K562 (cell line): ENCODE results near the gene TLN1. TPM values are rescaled to one million over a fixed set of nuclear protein-coding genes. Genes with fewer than 3 reads are reported as not detected.
A peak's percentile ranks its signal among the peaks of the same experiment; 100 is the strongest.

Experiments used
- ATAC-seq: fragments of 200-7000 bp; cut with Tn5 transposase; 3 replicates; pipeline ENCODE4 v1.9.1; 2020; ENCODE audit warnings: moderate library complexity
- BruUV-seq: library from RNA; stranded (reverse); fragments of 400-500 nt; replicated peaks from 2 replicates; lab custom pipeline; 2021; lab: Mats Ljungman, UMichigan
- CTCF ChIA-PET: fragments of 300-600 bp; formaldehyde crosslinking; extraction: SDS; loops from one replicate; lab custom pipeline; 2021; ENCODE audit warnings: low intra/inter-chr PET ratio; lab: Yijun Ruan, JAX
- POLR2A ChIA-PET: fragments of 300-600, 350-650 bp; sonication (Branson Sonifier 250); formaldehyde crosslinking; extraction: SDS; loops from one replicate; lab custom pipeline; 2021; ENCODE audit warnings: antibody characterized with exemption, inconsistent platforms; lab: Yijun Ruan, JAX
- DNase-seq, 4 experiments: peaks; one replicate each; pipeline versions ENCODE4 v3.0.0 to v3.0.0-alpha.2; 2011 to 2018; ENCODE audit warnings: low spot score in 3 of 4, mixed read lengths in 3 of 4; ENCODE audit errors: extremely low read depth in 1 of 4
- FAIRE-seq: peaks from 2 replicates; lab custom pipeline; 2011; peaks lifted over from hg19 to GRCh38; lab: Jason Lieb, UNC
- H2AFZ ChIP-seq: 2 replicates; pipeline ENCODE4 v1.6.0; 2011; ENCODE audit warnings: low read depth, low read length, control low read depth, inconsistent platforms
- H3K27ac ChIP-seq: fragments of 200-600 bp; 3 replicates; pipeline ENCODE4 v1.8.0; 2011; ENCODE audit warnings: low read depth, mild to moderate bottlenecking, control low read depth, inconsistent platforms, low read length, moderate library complexity, mixed read lengths; ENCODE audit errors: extremely low read depth
- H3K27me3 ChIP-seq, 2 experiments: fragments of 300-600 bp in 1 of 2; 2 replicates in 1 of 2; 3 replicates in 1 of 2; pipeline versions ENCODE4 v1.6.0 to v1.8.0; 2011; ENCODE audit warnings: inconsistent platforms in 2 of 2, low read length in 2 of 2, mild to moderate bottlenecking in 1 of 2, mixed read lengths in 1 of 2, moderate library complexity in 1 of 2; ENCODE audit not compliant: control insufficient read depth in 2 of 2, insufficient read depth in 2 of 2
- H3K36me3 ChIP-seq: fragments of 300-600 bp; 3 replicates; pipeline ENCODE4 v1.8.0; 2011; ENCODE audit warnings: mild to moderate bottlenecking, low read length, inconsistent platforms; ENCODE audit not compliant: control insufficient read depth, insufficient read depth
- H3K4me1 ChIP-seq, 2 experiments: fragments of 200-600 bp in 1 of 2; replicated peaks in 1 of 2; 2 replicates in 1 of 2; 3 replicates in 1 of 2; pipeline versions ENCODE4 v1.5.1 to v1.8.0; 2011; ENCODE audit warnings: inconsistent platforms in 2 of 2, low read length in 2 of 2, mild to moderate bottlenecking in 1 of 2, mixed read lengths in 1 of 2, moderate library complexity in 1 of 2; ENCODE audit not compliant: control insufficient read depth in 2 of 2, insufficient read depth in 2 of 2
- H3K4me2 ChIP-seq: 2 replicates; pipeline ENCODE4 v1.6.1; 2011; ENCODE audit warnings: low read length, control low read depth, inconsistent platforms, mixed read lengths; ENCODE audit not compliant: insufficient read depth
- H3K4me3 ChIP-seq: fragments of 200-600 bp; sonication (generic), shearing (Covaris generic); 2 replicates; pipeline ENCODE4 v1.5.1; 2016; ENCODE audit warnings: control low read depth, inconsistent platforms
- H3K79me2 ChIP-seq: fragments of 200-600 bp; 3 replicates; pipeline ENCODE4 v1.8.0; 2011; ENCODE audit warnings: low read length, inconsistent platforms; ENCODE audit not compliant: control insufficient read depth, insufficient read depth
- H3K9ac ChIP-seq, 2 experiments: 2 replicates each; pipeline versions ENCODE4 v1.6.0 to v1.6.1; 2011; ENCODE audit warnings: low read depth in 2 of 2, low read length in 2 of 2, control low read depth in 1 of 2, inconsistent platforms in 1 of 2, mild to moderate bottlenecking in 1 of 2, mixed read lengths in 1 of 2; ENCODE audit not compliant: insufficient read depth in 1 of 2
- H3K9me1 ChIP-seq: one replicate; pipeline ENCODE4 v1.6.0; 2011; ENCODE audit warnings: inconsistent platforms, mild to moderate bottlenecking, low read length, moderate library complexity; ENCODE audit not compliant: control insufficient read depth, insufficient read depth
- H3K9me3 ChIP-seq: replicated peaks from 2 replicates; pipeline ENCODE4 v1.5.1; 2011; ENCODE audit warnings: low read depth, low read length, inconsistent platforms; ENCODE audit not compliant: control insufficient read depth, insufficient read depth
- H4K20me1 ChIP-seq: replicated peaks from 2 replicates; pipeline ENCODE4 v1.6.1; 2011; ENCODE audit warnings: low read length, inconsistent platforms, mixed read lengths; ENCODE audit not compliant: control insufficient read depth, insufficient read depth
- BMI1 ChIP-seq: fragments of 150-350 bp; IDR thresholded peaks from 2 replicates; pipeline ENCODE4 v1.6.1; 2014; ENCODE audit warnings: low read length
- RFX1 ChIP-seq: fragments of 450-650 bp; IDR thresholded peaks from 2 replicates; pipeline ENCODE4 v1.6.1; 2016; ENCODE audit warnings: mild to moderate bottlenecking, moderate library complexity
- ZEB2 ChIP-seq: fragments of 450-650 bp; IDR thresholded peaks from 2 replicates; pipeline ENCODE4 v1.6.1; 2016
- WGBS: fragments of 100-300 bp; shearing (Covaris generic); methylation state at CpG from one replicate; pipeline ENCODE4 v1.1.6; 2016; ENCODE audit warnings: low coverage, mixed read lengths; ENCODE audit not compliant: insufficient coverage; ENCODE audit errors: missing lambda C conversion rate; 5-methylcytosine and 5-hydroxymethylcytosine counted together
- in situ Hi-C: fragments of 300-500 bp; cut with MboI; formaldehyde crosslinking; loops from 4 replicates; pipeline ENCODE4 v1.15.0; 2018; ENCODE audit warnings: inconsistent platforms, mixed read lengths
- intact Hi-C: fragments of 100-400 bp; cut with micrococcal nuclease; formaldehyde crosslinking; loops from 2 replicates; pipeline ENCODE4 v1.14.2; 2022
- polyA plus RNA-seq, 8 experiments: library from polyadenylated mRNA; depleted of rRNA in 4 of 8; stranded (reverse) in 5 of 8; unstranded in 3 of 8; fragments of >200 nt; fragmentation: Nextera tagmentation in 2 of 8; fragmentation: Illumina TruSeq in 1 of 8; extraction: Ambion mirVana in 2 of 8; extraction: Trizol in 1 of 8; gene quantifications; 2 replicates each; pipeline versions ENCODE4 v1.2.1 to v1.2.3, GENCODE V29; 2011 to 2014; ENCODE audit warnings: inconsistent platforms in 1 of 8, missing spikeins in 1 of 8
- total RNA-seq, 7 experiments: library from RNA; depleted of rRNA in 6 of 7; stranded (reverse); fragments of >200 nt in 6 of 7; fragmentation: Illumina TruSeq in 2 of 7; extraction: Trizol in 2 of 7; gene quantifications; 2 replicates each; pipeline versions ENCODE4 v1.2.1 to v1.2.3, GENCODE V29; 2011 to 2021; ENCODE audit warnings: low replicate concordance in 1 of 7
- TF ChIP-seq, protein P1 (sequence below): sonication (generic); formaldehyde crosslinking; IDR thresholded peaks from 2 replicates; pipeline ENCODE4 v1.8.0; 2022; ENCODE audit warnings: mild to moderate bottlenecking, missing genetic modification reagents, borderline replicate concordance
- TF ChIP-seq, protein P2 (sequence below): fragments of 450-650 bp; IDR thresholded peaks from 2 replicates; pipeline ENCODE4 v1.6.1; 2018; ENCODE audit warnings: mild to moderate bottlenecking, low read depth; ENCODE audit not compliant: partially characterized antibody
- TF ChIP-seq, protein P3 (sequence below): fragments of 250-450 bp; sonication (Bioruptor Pico); IDR thresholded peaks from 2 replicates; pipeline ENCODE4 v1.9.0; 2021; ENCODE audit warnings: mild to moderate bottlenecking, inconsistent platforms

The TLN1 gene
- total and polyA plus RNA-seq, 9 of the 15 experiments (the other 6 are each of a cell fraction or from before 2014, with no cell fraction given) = 3.6 to 240 (median 54.8) TPM

- H3K9ac ChIP-seq = no peak overlapping the region
- H4K20me1 ChIP-seq = no peaks in the 10 kb centered on the region
- intact Hi-C loops (no loop called here), in situ Hi-C loops (no loop called here)
- H3K4me3 ChIP-seq = no peak overlapping the region
- DNase-seq = no peak
- WGBS = 96% methylated on average over 8 of the region's 11 CpGs
- H3K36me3 ChIP-seq = peaks cover 92% of the 10 kb centered on the region
- TF ChIP-seq, protein P1, sequence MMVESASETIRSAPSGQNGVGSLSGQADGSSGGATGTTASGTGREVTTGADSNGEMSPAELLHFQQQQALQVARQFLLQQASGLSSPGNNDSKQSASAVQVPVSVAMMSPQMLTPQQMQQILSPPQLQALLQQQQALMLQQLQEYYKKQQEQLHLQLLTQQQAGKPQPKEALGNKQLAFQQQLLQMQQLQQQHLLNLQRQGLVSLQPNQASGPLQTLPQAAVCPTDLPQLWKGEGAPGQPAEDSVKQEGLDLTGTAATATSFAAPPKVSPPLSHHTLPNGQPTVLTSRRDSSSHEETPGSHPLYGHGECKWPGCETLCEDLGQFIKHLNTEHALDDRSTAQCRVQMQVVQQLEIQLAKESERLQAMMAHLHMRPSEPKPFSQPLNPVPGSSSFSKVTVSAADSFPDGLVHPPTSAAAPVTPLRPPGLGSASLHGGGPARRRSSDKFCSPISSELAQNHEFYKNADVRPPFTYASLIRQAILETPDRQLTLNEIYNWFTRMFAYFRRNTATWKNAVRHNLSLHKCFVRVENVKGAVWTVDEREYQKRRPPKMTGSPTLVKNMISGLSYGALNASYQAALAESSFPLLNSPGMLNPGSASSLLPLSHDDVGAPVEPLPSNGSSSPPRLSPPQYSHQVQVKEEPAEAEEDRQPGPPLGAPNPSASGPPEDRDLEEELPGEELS (CRISPR knock-in tag) = no peak
- TF ChIP-seq, protein P2, sequence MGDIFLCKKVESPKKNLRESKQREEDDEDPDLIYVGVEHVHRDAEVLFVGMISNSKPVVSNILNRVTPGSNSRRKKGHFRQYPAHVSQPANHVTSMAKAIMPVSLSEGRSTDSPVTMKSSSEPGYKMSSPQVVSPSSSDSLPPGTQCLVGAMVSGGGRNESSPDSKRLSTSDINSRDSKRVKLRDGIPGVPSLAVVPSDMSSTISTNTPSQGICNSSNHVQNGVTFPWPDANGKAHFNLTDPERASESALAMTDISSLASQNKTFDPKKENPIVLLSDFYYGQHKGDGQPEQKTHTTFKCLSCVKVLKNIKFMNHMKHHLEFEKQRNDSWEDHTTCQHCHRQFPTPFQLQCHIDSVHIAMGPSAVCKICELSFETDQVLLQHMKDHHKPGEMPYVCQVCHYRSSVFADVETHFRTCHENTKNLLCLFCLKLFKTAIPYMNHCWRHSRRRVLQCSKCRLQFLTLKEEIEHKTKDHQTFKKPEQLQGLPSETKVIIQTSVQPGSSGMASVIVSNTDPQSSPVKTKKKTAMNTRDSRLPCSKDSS = no peak
- TF ChIP-seq, protein P3, sequence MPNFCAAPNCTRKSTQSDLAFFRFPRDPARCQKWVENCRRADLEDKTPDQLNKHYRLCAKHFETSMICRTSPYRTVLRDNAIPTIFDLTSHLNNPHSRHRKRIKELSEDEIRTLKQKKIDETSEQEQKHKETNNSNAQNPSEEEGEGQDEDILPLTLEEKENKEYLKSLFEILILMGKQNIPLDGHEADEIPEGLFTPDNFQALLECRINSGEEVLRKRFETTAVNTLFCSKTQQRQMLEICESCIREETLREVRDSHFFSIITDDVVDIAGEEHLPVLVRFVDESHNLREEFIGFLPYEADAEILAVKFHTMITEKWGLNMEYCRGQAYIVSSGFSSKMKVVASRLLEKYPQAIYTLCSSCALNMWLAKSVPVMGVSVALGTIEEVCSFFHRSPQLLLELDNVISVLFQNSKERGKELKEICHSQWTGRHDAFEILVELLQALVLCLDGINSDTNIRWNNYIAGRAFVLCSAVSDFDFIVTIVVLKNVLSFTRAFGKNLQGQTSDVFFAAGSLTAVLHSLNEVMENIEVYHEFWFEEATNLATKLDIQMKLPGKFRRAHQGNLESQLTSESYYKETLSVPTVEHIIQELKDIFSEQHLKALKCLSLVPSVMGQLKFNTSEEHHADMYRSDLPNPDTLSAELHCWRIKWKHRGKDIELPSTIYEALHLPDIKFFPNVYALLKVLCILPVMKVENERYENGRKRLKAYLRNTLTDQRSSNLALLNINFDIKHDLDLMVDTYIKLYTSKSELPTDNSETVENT (CRISPR knock-in tag) = no peak
- TF ChIP-seq BMI1 (no peak), RFX1 (peak; percentile 62), ZEB2 (no peak)
- H3K9me3 ChIP-seq = no peaks in the 10 kb centered on the region
- H3K27ac ChIP-seq = no peak overlapping the region
- CTCF ChIA-PET = no interaction called here
- H3K27me3 ChIP-seq = no peaks in the 10 kb centered on the region
- no peak for FAIRE-seq
- no peaks in the 10 kb centered on the region for H3K79me2 ChIP-seq
- no peaks in the 10 kb centered on the region for H3K9me1 ChIP-seq
- no peaks in the 10 kb centered on the region; a peak in 2 of 5 replicates for H3K4me1 ChIP-seq
- POLR2A ChIA-PET = interaction anchor here (1.9 kb wide), 1 partner anchor 13 kb away, joined by 17 read pairs; no protein-coding TSS in a partner anchor
- BruUV-seq = no TSS peak
- ATAC-seq = no peak
- no peak overlapping the region for H3K4me2 ChIP-seq
- H2AFZ ChIP-seq = no peak overlapping the region
Measured at GRCh38 chr9:35700031-35700430, 32.0 kb downstream of the TLN1 start.
